Hypothalamus (tissue), 51 donors: ENCODE results near the gene ART5.
A peak's percentile ranks its signal among the peaks of the same experiment; 100 is the strongest.

Experiments used
- DNase-seq, 51 donors: peaks; one replicate each; lab custom pipeline; 2025; lab: John Stamatoyannopoulos, UW

The ART5 gene, protein sequence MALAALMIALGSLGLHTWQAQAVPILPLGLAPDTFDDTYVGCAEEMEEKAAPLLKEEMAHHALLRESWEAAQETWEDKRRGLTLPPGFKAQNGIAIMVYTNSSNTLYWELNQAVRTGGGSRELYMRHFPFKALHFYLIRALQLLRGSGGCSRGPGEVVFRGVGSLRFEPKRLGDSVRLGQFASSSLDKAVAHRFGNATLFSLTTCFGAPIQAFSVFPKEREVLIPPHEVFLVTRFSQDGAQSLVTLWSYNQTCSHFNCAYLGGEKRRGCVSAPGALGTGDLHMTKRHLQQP

GRCh38 chr11:3641701-3642070, at the start of gene ART5:
Gene ART5 (minus strand): TSS chr11:3641992. CDS start chr11:3641862, 130 bp downstream.
- no peak for DNase-seq

DNA sequence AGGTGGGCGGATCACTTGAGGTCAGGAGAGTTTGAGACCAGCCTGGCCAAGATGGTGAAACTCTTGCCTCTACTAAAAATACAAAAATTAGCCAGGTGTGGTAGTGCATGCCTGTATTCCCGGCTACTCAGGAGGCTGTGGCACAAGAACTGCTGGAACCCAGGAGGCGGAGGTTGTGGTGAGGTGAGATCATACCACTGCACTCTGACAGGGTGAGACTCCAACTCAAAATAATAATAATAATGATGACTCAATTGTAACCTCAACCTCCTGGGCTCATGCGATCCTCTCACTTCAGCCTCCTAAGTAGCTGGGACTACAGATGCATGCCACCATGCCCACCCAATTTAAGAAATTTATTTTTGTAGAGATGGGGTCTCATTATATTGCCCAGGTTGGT, 45.0 kb upstream of the ART5 start:
- DNase-seq = no peak

DNA sequence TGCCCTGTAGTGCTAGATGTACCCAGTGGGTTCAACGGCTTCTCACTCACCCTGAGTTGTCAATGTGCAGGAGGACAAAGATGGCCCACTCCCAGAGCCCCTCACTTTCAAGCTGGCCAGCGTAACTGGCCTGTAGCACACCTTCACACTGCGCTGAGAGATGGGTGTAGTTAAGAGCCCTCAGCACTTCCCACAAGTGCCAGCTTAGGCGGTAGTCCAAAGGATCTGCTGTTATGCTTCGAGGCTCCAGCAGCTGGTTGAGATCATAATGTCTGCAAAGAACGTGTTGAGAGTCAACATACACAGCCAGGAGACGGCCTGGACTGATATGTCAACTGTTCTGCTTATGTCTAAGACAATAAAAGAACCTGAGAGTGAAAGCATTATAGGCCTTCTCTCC, 44.1 kb upstream of the ART5 start:
- DNase-seq = no peak

GRCh38 chr11:3684819-3685172, 43.0 kb upstream of the ART5 start:
- peak in 1 of 51 donors; percentile 70 for DNase-seq

- DNase-seq = no peak
Measured at GRCh38 chr11:3684129-3684818, 42.5 kb upstream of the ART5 start.

GRCh38 chr11:3683039-3683438, 41.2 kb upstream of the ART5 start:
- DNase-seq = no peak

- DNase-seq = no peak
Measured at GRCh38 chr11:3679077-3679476, 37.3 kb upstream of the ART5 start.

DNA sequence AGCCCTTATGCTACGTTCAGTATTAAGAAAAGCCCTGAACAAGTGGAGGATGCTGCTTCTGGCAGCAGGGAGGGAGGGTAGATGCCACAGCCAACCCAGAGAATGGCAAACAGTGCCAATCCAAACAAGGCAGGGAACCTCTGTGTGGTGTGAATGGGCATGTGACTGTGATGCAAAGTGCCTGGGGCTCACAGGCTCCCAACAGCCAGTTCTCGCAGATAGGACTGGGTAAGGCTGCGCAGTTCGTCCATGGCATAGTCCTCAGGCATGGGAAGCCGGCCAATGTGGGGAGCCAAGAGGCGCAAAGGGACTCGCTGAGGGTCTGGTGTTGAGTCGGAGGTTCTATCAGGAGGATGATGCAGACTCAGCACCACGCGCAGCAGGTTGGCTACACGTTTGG, 34.2 kb upstream of the ART5 start:
- no peak for DNase-seq

GRCh38 chr11:3674189-3674588, 32.4 kb upstream of the ART5 start:
- DNase-seq = no peak

DNA sequence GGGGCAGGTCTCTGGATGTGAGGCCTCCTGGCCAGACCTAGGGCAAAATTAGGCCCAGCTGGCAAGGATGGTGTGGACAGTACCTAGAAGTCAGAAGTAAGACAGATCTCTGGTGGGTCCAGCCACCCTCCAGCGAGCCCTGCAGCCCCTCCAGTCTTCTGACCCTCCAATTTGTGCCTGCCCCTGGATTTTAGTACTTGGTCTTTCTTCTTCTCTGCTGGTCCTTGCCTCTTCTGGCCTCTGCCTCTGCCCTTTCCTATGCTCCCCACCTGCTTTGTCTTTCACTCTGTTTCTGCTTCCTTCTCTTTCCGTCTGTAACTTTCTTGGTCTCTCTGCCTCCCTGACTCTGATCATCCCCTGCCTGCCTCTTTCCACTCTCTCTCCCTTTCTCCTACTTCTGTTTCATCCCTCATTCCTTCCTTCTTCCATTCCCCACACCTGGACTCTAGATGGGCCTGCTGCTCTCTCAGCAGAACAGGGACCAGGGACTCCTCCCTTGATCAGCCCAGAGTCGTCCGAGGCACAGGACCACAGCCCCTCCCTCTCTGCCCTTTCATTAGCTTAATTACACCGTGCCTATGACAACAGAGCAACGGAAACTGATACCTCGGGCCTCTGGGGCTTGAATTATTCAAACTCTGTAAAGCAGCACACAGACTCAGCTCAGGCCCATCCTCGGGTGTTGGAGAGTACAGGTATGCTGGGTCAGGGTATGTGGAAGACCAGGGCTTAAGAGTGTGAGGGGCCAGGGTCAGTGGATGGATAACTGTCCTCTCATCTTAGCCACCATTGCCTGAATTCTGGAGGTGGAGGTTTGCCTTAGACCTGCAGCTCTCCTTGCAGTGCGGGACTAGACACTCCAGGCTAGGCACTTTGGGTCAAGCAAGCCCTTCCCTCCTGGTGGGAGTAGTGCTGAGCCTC, 29.8 kb upstream of the ART5 start, which contains the start of gene CHRNA10:
Gene CHRNA10, minus strand, starts transcription at position 51 of the 921 bp plus-strand sequence. CDS start 72 bp downstream, outside the sequence.
- DNase-seq = no peak

- DNase-seq = no peak
Measured at GRCh38 chr11:3669742-3670183, 28.0 kb upstream of the ART5 start.

GRCh38 chr11:3669128-3669527, 27.3 kb upstream of the ART5 start:
- DNase-seq = no peak

DNA sequence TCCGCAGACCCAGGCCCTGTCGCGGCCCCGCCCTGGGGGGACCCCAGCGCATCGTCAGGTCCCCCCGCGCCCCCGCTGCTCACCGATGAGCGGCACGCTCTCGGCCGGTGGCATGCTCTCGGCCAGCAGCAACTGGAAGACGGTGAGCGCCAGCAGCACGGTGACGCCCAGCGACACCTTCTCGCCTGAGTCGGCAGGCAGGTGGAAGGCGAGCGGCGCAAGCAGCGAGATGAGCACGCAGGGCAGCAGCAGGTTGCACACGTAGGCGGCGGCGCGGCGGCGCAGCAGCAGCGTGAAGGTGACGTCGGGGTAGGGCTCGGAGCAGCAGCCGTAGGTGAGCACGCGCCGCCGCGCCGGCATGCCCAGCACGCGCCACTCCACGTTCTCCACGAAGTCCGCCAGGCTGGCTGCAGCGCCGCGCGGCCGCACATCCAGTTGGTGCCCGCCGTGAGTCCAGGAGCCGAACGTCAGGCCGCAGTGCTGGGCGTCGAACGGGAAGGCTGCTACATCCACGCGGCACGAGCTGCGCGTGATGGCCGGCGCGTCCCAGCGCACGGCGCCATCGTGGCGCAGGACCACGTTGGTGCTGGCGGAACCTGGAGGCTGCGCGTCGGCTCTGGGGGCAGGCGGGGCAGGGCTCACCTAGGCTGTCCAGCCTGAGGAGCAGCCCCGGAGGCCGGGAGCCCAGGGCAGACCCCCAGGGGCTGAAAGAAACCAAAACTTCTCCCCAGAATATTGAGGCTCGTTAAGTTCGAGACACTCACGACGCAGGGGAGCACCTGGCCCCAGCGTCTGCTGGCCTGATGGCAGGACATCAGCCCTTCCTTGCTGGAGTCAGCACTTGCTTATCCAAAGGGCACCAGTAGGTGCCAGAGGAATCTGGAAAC, 25.6 kb upstream of the ART5 start:
- DNase-seq = no peak

DNA sequence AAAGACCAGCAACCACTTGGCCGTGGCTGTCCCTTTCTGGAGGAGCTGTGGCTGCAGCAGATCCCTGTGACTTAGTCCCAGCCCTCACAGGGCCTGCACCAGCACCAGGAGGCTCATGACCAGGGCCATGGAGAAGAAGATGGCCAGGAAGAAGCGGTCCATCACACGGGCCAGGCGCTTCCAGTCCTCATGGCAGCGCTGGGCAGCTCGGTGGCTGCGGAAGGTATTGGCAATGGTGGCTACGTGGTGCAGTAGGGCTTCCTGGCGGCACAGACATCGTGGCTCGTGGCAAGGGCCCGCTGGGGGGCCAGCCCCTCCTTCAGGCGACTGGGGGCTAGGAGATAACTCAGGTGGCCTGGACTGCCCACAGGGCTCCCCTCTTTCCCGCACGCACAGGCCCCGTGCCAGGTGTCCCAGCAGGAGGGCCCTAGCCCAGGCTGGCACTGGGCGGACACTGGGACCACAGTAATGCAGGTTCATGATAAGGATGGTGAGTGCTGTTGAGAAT, 24.3 kb upstream of the ART5 start:
- no peak for DNase-seq

DNA sequence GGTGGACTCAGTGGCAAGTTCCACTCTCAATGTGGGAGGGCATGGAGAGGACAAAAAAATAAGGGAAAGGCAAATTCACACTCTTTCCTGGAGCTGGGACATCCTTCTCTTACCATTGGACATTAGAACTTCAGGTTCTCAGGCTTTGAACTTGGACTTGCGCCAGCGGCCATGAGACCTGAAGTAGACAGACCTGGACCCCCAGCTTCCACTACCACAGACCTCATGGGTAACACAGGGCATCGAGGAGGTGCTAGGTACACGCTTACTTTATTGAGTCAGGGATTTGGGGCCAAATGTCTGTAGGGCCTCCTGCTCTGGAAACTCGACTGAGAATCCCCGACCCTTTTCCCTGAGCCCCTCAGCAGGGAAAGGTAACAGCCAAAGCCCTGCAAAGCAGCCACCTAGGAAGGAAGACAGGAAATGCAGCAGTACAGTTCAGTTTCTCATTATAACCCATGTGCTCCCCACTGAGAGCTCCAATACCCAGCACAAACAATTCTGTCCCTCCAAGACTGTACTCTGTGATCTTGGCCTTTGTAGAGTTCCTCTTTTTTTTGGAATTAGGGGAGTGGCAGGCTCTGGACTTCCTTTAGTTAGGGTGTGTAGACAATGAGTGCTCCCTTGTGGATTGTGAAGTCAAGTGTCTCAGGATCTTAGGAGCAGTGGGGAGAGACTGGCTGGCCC, 23.7 kb upstream of the ART5 start:
- no peak for DNase-seq

GRCh38 chr11:3664032-3664630, 22.3 kb upstream of the ART5 start:
- no peak for DNase-seq

DNA sequence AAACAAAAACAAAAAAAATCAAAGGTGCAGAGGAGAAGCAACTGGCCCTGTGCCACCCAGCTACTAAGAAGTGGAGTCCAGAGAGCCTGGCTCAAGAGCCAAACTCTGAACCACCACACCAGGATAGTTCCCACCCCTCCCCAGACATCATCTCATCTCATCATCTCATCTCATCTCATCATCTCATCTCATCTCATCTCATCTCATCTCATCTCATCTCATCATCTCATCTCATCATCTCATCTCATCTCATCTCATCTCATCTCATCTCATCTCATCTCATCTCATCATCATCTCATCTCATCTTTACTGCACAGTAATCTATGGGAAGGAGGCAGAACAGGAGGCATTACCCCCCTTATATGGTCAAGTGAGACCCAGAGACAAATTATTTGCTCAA, 21.1 kb upstream of the ART5 start:
- DNase-seq = no peak

DNA sequence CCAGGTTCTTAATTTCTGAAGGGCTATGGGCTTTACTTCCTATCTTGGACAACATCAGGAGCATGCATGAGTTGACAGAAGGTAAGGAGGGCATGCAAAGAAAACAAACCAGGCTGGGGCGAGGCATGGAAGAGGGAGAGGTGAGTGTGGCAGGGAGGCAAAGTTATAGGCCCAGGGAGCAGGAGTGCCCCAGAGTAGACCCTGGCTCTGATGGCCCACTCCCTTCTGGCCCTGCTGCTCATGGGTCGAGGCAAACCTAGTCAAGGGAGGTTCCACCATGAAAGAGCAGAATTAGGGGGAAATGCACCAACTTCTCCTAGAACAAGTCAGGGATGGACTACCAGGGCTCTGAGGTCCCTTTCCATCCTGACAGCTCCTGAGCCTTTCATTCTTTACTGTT, 19.2 kb upstream of the ART5 start:
- DNase-seq = no peak
